GM18868 (cell line): ENCODE measurements around the gene COX6A1.
A peak's percentile ranks its signal among the peaks of the same experiment; 100 is the strongest.

ENCODE experiments used
- ATAC-seq: cut with Tn5 transposase; IDR thresholded peaks from one replicate; pipeline ENCODE4 v1.9.1; 2021; ENCODE audit warnings: mild to moderate bottlenecking, moderate library complexity; ENCODE audit not compliant: unreplicated experiment

Gene COX6A1

DNA sequence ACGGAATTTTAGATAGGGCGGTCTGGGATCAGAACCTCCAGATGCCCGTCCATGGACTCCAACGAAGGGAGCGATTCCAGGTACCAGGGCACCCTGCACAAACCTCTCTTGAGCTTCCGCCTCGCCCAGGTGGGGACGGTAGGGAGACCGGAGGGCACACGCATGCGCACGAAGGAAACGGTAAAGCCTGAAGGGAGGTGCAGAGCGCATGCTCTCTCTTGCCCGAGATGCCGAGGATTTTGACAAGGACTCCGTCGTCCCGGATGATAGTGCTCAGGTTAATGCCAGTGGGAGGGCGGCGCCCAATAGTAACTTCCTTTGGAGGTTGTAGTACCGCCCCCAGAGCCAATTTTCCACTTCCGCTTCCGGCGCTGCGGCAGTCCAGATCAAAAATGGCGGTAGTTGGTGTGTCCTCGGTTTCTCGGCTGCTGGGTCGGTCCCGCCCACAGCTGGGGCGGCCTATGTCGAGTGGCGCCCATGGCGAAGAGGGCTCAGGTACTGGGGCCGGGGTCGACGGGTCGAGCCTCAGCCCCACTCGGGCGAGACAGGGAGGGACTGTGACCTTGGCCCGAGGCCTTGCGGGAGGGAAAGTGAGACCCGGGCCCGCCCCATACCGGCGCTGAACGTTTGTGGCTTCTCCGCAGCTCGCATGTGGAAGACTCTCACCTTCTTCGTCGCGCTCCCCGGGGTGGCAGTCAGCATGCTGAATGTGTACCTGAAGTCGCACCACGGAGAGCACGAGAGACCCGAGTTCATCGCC lies at the start of gene COX6A1:
Gene COX6A1 (plus strand): TSS at position 379 of the 760 bp plus-strand sequence. CDS start 14 bp downstream, at position 393.
- ATAC-seq: peak; percentile 89

GRCh38 chr12:120388691-120389481 lies 49.0 kb upstream of the COX6A1 start:
- ATAC-seq: no peak

DNA sequence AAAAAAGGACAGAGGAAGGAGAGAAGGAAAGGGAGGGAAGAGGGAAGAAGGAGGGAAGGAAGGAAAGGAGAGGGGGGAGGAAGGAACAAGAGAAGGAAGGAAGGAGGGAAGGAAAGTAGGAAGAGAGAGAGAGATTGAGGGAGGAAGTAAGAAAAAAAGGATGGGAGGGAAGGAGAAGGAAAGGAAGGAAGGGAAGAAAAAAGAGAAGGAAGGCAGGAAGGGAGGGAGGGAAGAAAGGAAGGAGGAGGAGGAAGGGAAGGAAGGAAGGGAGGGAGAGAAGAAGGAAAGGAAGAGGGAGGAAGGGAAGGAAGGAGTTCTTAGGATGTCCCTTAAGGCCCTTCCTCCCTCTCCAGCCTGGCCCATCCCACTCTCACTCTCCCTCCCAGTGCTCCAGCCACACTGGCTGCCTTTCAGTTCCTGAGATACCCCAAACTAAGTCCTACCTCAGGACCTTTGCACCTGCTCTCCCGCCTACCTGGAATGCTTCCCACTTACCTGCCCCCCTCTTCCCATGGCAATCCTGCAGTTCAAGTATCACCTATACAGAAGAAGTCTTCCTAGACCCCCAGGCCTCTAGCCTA lies 47.3 kb upstream of the COX6A1 start:
- ATAC-seq: no peak

GRCh38 chr12:120394483-120395367 lies 43.2 kb upstream of the COX6A1 start:
- no peak for ATAC-seq

GRCh38 chr12:120397824-120398540 lies 39.9 kb upstream of the COX6A1 start:
- ATAC-seq: no peak

DNA sequence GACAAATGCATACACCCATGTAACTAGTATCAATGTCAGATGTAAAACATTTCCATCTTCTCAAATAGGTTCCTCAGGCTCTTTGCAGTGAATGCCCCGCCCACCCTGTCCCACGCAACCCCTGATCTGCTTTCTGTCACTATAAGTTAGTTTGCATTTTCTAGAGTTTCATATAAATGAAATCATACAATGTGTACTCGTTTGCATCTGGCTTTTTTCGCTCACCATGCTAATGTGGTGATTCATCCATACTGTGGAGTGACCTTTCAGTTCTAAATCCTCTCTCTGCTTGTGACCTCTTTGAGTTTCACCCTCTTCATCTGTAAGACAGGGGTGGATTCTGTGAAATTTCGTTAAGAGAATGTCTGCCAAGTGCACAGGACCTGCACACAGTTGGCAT lies 38.4 kb upstream of the COX6A1 start:
- no peak for ATAC-seq

DNA sequence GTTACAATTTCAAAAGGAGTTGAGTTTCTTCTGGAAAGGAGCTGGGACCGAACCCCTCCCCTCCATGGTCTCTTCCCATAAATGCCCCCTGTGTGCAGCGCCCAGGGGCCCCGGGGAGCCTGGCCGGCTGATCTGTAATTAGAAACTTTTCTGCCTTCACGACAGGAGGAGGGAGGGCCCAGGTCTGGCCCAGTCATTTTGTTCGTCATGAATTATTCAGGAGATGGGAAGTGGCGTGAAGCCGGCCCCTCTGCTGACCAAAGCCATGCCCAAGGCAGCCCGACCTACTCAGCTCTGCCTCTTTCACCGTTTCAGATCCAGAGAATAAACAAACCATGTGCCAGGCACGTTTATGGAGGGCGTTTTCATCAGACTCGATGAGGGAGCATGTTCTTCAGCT lies 35.7 kb upstream of the COX6A1 start:
- no peak for ATAC-seq

- no peak for ATAC-seq
Observed at GRCh38 chr12:120403869-120404268, 34.0 kb upstream of the COX6A1 start.

DNA sequence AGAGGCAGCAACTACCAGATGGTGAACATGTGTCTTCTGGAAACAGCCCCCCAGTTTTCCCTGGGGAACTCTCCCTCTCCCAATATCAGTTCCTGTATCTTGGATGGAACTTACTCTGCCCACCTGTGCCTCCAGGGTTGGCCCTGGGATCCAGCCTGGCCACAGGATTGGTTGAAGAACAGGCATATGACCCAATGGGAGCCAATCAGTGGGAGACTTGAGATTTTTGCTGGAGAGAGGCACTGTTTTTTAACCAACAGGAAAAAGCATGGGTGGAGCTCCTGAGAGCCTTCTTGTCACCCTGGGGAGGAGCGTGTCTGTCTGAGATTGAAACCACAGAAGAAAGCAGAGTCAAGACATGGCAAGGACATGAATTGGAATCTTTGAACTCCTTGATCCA lies 33.6 kb upstream of the COX6A1 start:
- no peak for ATAC-seq

DNA sequence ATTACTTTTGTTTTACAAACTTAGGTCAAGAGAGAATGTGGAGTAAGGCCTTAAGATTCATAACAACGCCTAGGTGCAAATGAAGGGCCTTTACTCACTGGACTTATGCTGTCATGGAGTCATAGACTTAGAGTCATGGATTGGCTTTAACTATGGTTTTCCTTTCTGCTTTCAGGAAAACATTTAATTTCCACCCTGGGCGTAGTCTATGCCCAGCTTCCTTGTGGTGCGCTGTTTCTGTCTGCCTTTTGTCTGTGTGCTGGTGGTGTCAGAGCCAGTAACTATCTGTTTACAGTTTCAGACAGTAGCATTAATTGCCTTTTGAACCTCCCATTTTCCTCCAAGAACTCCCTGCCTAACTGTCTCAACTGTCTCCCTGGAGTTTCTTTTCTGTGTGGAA lies 31.8 kb upstream of the COX6A1 start:
- no peak for ATAC-seq

DNA sequence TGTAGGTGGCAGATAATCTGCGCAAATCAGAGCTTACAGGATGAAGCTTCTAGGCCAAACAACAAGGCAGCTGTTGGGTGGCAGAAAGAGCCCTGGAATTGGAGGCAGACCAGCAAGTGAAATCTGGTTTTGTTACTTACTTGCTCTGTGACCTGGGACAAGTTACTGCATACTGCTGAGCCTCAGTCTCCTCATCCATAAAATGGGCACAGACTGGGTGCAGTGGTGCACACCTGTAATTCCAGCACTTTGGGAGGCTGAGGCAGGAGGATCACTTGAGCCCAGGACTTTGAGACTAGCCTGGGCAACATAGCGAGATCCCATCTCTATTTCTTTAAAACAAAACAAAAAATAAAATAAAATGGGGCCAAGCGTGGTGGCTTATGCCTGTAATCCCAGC lies 31.4 kb upstream of the COX6A1 start:
- ATAC-seq: no peak

GRCh38 chr12:120408771-120409170 lies 29.1 kb upstream of the COX6A1 start:
- no peak for ATAC-seq

- no peak for ATAC-seq
Observed at GRCh38 chr12:120412421-120412820, 25.5 kb upstream of the COX6A1 start.

GRCh38 chr12:120413901-120414695 lies 23.8 kb upstream of the COX6A1 start:
- no peak for ATAC-seq

DNA sequence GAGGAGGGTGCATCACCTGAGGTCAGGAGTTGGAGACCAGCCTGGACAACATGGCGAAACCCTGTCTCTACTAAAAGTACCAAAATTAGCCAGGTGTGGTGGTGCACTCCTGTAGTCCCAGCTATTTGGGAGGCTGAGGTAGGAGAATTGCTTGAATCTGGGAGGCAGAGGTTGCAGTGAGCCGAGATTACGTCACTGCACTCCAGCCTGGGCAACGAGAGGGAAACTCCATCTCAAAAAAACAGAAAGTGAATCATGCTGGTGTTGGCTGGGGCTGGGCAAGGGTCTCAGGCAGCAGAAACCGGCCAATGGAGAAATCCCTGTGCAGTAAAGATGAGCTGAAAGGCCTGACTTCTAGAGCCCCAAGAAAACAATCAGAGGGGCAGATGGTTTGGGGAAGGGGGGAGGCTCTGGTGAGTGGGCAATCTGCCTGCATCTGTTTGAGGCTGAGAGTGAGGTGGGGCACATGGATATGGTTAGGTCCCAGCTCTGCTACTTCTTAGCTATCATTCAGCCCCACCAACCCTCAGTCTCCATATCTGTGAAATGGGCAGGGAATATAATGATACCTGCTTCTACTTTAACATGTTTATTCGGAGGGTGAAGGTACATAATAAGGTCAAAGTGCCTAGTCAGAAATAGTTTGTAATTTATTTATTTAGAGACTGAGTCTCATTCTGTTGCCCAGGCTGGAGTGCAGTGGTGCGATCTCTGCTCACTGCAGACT lies 21.3 kb upstream of the COX6A1 start:
- no peak for ATAC-seq

GRCh38 chr12:120417917-120418580 lies 19.9 kb upstream of the COX6A1 start:
- no peak for ATAC-seq

DNA sequence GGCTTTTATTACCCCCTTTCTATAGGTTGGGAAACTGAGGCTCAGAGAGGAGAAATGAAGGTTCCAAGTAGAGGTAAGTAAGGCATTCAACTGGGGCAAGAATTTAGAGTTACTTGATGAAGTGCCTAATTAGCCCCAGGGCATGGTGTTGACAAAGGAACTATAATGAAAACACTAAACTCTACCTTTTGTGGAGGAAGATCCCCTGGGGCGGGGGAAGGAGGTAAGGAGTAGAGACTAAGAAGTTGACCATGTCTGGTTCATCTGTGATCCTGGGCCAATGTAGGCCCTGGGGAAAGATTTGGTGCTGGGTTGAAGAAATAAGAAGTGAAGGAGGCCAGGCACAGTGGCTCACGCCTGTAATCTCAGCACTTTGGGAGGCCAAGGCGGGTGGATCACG lies 16.2 kb upstream of the COX6A1 start:
- ATAC-seq: no peak

- no peak for ATAC-seq
Observed at GRCh38 chr12:120422892-120423456, 14.9 kb upstream of the COX6A1 start.
